GM21528 (cell line): ENCODE results near the gene DRAM2.
"Not testable (repeated sequence)": the region's sequence is repeated elsewhere in the genome, so short reads cannot be mapped to it uniquely, and the experiment has no call there.

Experiments used
- ATAC-seq: cut with Tn5 transposase; IDR thresholded peaks from one replicate; pipeline ENCODE4 v1.9.1; 2021; ENCODE audit warnings: mild to moderate bottlenecking, moderate library complexity; ENCODE audit not compliant: unreplicated experiment, low FRiP score

Gene DRAM2

DNA sequence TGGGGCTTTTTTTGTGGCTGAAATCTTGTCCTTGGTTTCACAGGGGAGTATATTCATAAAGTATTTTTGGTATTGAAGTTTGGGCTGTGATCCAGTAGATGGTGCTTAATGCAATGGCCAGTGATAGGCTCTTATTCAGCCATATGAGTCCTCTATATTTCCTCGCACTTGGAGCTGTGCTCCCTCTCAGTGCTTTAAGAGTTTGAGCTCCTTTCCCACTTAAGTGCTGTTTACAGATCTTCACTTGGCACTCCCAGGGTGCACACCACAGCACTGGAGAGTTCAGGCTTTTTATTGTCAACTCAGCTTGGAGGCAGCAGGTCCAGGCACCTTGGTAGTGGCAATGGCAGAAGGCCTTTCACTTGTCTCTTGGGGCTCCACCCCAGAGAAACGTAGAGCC lies 54.9 kb downstream of the DRAM2 start:
- no peak for ATAC-seq

- no peak for ATAC-seq
Measured at GRCh38 chr1:111082421-111083203, 57.3 kb downstream of the DRAM2 start.

DNA sequence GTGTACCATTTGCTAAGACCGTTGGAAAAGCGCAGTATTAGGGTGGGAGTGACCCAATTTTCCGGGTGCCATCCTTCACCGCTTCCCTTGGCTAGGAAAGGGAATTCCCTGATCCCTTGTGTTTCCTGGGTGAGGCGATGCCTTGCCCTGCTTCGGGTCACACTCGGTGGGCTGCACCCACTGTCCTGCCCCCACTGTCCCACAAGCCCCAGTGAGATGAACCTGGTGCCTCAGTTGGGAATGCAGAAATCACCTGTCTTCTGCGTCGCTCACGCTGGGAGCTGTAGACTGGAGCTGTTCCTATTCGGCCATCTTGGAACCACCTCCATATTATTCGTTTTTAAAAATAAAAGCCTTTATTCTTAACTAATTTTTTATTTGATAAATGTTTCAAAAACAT lies 60.6 kb downstream of the DRAM2 start:
- ATAC-seq, result not testable (repeated sequence)

GRCh38 chr1:111077312-111077711 lies 62.6 kb downstream of the DRAM2 start:
- ATAC-seq, result not testable (repeated sequence)
